Large intestine (tissue), 3 donors: ENCODE measurements around the gene GALNT18. TPM values are rescaled to one million over a fixed set of nuclear protein-coding genes. Genes with fewer than 3 reads are reported as not detected.

Experiments
- DNase-seq, 2 donors: peaks; one replicate each; pipeline versions ENCODE4 v3.0.0 to v3.0.0-alpha.2; 2013
- H3K27ac ChIP-seq: one replicate; pipeline ENCODE4 v1.5.1; 2013; ENCODE audit warnings: low read length
- H3K27me3 ChIP-seq: 2 replicates; pipeline ENCODE4 v1.6.1; 2013; ENCODE audit warnings: low read length; ENCODE audit not compliant: control insufficient read depth, insufficient read depth
- H3K36me3 ChIP-seq: 2 replicates; pipeline ENCODE4 v1.6.1; 2013; ENCODE audit warnings: low read length; ENCODE audit not compliant: control insufficient read depth, insufficient read depth
- H3K4me1 ChIP-seq: one replicate; pipeline ENCODE4 v1.6.1; 2013; ENCODE audit warnings: low read length; ENCODE audit not compliant: control insufficient read depth, insufficient read depth
- H3K4me3 ChIP-seq: one replicate; pipeline ENCODE4 v1.5.1; 2013; ENCODE audit warnings: low read length
- H3K9me3 ChIP-seq: one replicate; pipeline ENCODE4 v1.6.1; 2013; ENCODE audit warnings: mild to moderate bottlenecking, low read depth, low read length, moderate library complexity; ENCODE audit not compliant: control insufficient read depth
- WGBS: methylation state at CpG from one replicate; pipeline ENCODE4 v1.1.5; 2013; ENCODE audit warnings: low lambda C conversion rate; ENCODE audit not compliant: insufficient coverage; 5-methylcytosine and 5-hydroxymethylcytosine counted together
- polyA plus RNA-seq: library from polyadenylated mRNA; unstranded; fragments of 120-200 nt; gene quantifications from one replicate; pipeline ENCODE4 v1.2.1, GENCODE V29; 2013

GALNT18 gene
- polyA plus RNA-seq, 1 donor, result 3.7 TPM

- H3K9me3 ChIP-seq, result no peaks in the 10 kb centered on the region
- DNase-seq, result no peak
- H3K4me1 ChIP-seq, result no peaks in the 10 kb centered on the region
- peaks cover 6% of the 10 kb centered on the region for H3K27me3 ChIP-seq
- WGBS, result 100% methylated on average over 1 of the region's 2 CpGs
- no peak overlapping the region for H3K4me3 ChIP-seq
- H3K27ac ChIP-seq, result no peak overlapping the region
- no peaks in the 10 kb centered on the region for H3K36me3 ChIP-seq
Observed at GRCh38 chr11:11384829-11385228, 237.0 kb downstream of the GALNT18 start.

GRCh38 chr11:11383995-11384394 lies 237.8 kb downstream of the GALNT18 start:
- no peaks in the 10 kb centered on the region for H3K4me1 ChIP-seq
- WGBS, result no CpG with 5 or more reads among the region's 2 CpGs

GRCh38 chr11:11382858-11383532 lies 238.8 kb downstream of the GALNT18 start:
- peaks cover 6% of the 10 kb centered on the region for H3K27me3 ChIP-seq
- H3K4me3 ChIP-seq, result no peak overlapping the region
- H3K4me1 ChIP-seq, result no peaks in the 10 kb centered on the region
- H3K27ac ChIP-seq, result no peak overlapping the region
- no peak for DNase-seq
- WGBS, result no CpG with 5 or more reads among the region's 7 CpGs
- H3K9me3 ChIP-seq, result no peaks in the 10 kb centered on the region
- no peaks in the 10 kb centered on the region for H3K36me3 ChIP-seq

More at GRCh38 chr11:11383995-11384394, 237.8 kb downstream of the GALNT18 start:
- no peaks in the 10 kb centered on the region for H3K9me3 ChIP-seq
- H3K27ac ChIP-seq, result no peak overlapping the region
- no peaks in the 10 kb centered on the region for H3K36me3 ChIP-seq
- H3K27me3 ChIP-seq, result peaks cover 6% of the 10 kb centered on the region
- DNase-seq, result no peak
- H3K4me3 ChIP-seq, result no peak overlapping the region

GRCh38 chr11:11381471-11382105 lies 240.2 kb downstream of the GALNT18 start:
- no peaks in the 10 kb centered on the region for H3K36me3 ChIP-seq
- no peak for DNase-seq
- no peak overlapping the region for H3K27ac ChIP-seq
- H3K4me3 ChIP-seq, result no peak overlapping the region
- no CpG with 5 or more reads among the region's 6 CpGs for WGBS
- peaks cover 4% of the 10 kb centered on the region for H3K27me3 ChIP-seq
- H3K4me1 ChIP-seq, result no peaks in the 10 kb centered on the region
- no peaks in the 10 kb centered on the region for H3K9me3 ChIP-seq

GRCh38 chr11:11380883-11381282 lies 240.9 kb downstream of the GALNT18 start:
- DNase-seq, result no peak
- Histone ChIP-seq H3K27ac (no peak overlapping the region), H3K9me3 (no peaks in the 10 kb centered on the region), H3K36me3 (no peaks in the 10 kb centered on the region), H3K27me3 (peaks cover 4% of the 10 kb centered on the region), H3K4me3 (no peak overlapping the region), H3K4me1 (no peaks in the 10 kb centered on the region)
- WGBS, result no CpG with 5 or more reads among the region's 3 CpGs

- no peak for DNase-seq
- 100% methylated on average over 1 of the region's 2 CpGs for WGBS
- Histone ChIP-seq H3K9me3 (no peaks in the 10 kb centered on the region), H3K27me3 (peaks cover 4% of the 10 kb centered on the region), H3K4me3 (no peak overlapping the region), H3K27ac (no peak overlapping the region), H3K36me3 (no peaks in the 10 kb centered on the region), H3K4me1 (no peaks in the 10 kb centered on the region)
Observed at GRCh38 chr11:11380340-11380739, 241.5 kb downstream of the GALNT18 start.

GRCh38 chr11:11379661-11380060 lies 242.1 kb downstream of the GALNT18 start:
- no peak overlapping the region for H3K27ac ChIP-seq
- H3K27me3 ChIP-seq, result peaks cover 4% of the 10 kb centered on the region
- no peaks in the 10 kb centered on the region for H3K36me3 ChIP-seq
- no peaks in the 10 kb centered on the region for H3K4me1 ChIP-seq
- no peaks in the 10 kb centered on the region for H3K9me3 ChIP-seq
- WGBS, result no CpG with 5 or more reads among the region's 3 CpGs
- no peak for DNase-seq
- H3K4me3 ChIP-seq, result no peak overlapping the region

- no peak for DNase-seq
- Histone ChIP-seq H3K4me3 (no peak overlapping the region), H3K9me3 (no peaks in the 10 kb centered on the region), H3K4me1 (no peaks in the 10 kb centered on the region), H3K27me3 (peaks cover 12% of the 10 kb centered on the region), H3K27ac (no peak overlapping the region), H3K36me3 (no peaks in the 10 kb centered on the region)
- no CpG with 5 or more reads among the region's 8 CpGs for WGBS
Observed at GRCh38 chr11:11378184-11378940, 243.4 kb downstream of the GALNT18 start.

- Histone ChIP-seq H3K27me3 (peaks cover 11% of the 10 kb centered on the region), H3K4me3 (no peak overlapping the region), H3K4me1 (no peaks in the 10 kb centered on the region), H3K9me3 (no peaks in the 10 kb centered on the region), H3K27ac (no peak overlapping the region), H3K36me3 (no peaks in the 10 kb centered on the region)
- WGBS, result 43% methylated on average over 1 of the region's 7 CpGs
- no peak for DNase-seq
Observed at GRCh38 chr11:11374358-11375148, 247.3 kb downstream of the GALNT18 start.

GRCh38 chr11:11373934-11374333 lies 247.9 kb downstream of the GALNT18 start:
- Histone ChIP-seq H3K36me3 (no peaks in the 10 kb centered on the region), H3K27me3 (peaks cover 11% of the 10 kb centered on the region)
- no CpG with 5 or more reads among the region's 5 CpGs for WGBS

More at GRCh38 chr11:11373934-11374333, 247.9 kb downstream of the GALNT18 start:
- no peak overlapping the region for H3K27ac ChIP-seq
- no peak overlapping the region for H3K4me3 ChIP-seq
- no peak for DNase-seq
- H3K9me3 ChIP-seq, result no peaks in the 10 kb centered on the region
- H3K4me1 ChIP-seq, result no peaks in the 10 kb centered on the region
